ENCODE results near the gene ASCC3.

Gene ASCC3

GRCh38 chr6:100574836-100575235, 306.3 kb downstream of the ASCC3 start:
- H3K79me2 ChIP-seq (ENCODE audit: insufficient read depth, low read length) = no peaks in the 10 kb centered on the region
- TF ChIP-seq EZH2phosphoT487 (IDR thresholded peaks at IDR 0.05; ENCODE audit: borderline replicate concordance) (no peak), CTCF (conservative IDR thresholded peaks at IDR 0.05; ENCODE audit: low read length) (no peak)
- H3K4me2 ChIP-seq (ENCODE audit: low read depth, low read length, poor library complexity, severe bottlenecking) = no peak overlapping the region
- H3K4me1 ChIP-seq (ENCODE audit: insufficient read depth, low read length, poor library complexity, severe bottlenecking) = peaks cover 12% of the 10 kb centered on the region
- H3F3A ChIP-seq (ENCODE audit: low read depth) = no peaks in the 10 kb centered on the region
- H3K9me3 ChIP-seq (ENCODE audit: insufficient read depth, low read depth, low read length) = peaks cover 7% of the 10 kb centered on the region; the same call in 1 of the 2 replicates
- H2AFZ ChIP-seq (ENCODE audit: low read length) = no peak overlapping the region
- H3K9ac ChIP-seq (ENCODE audit: low read depth, low read length, poor library complexity, severe bottlenecking) = no peak overlapping the region
- no peaks in the 10 kb centered on the region for H3K36me3 ChIP-seq (ENCODE audit: insufficient read depth, low read length)
- H3K27me3 ChIP-seq (ENCODE audit: insufficient read depth, low read length, poor library complexity, severe bottlenecking) = no peaks in the 10 kb centered on the region
- H4K20me1 ChIP-seq (ENCODE audit: insufficient read depth, low read length, poor library complexity, severe bottlenecking) = no peaks in the 10 kb centered on the region
- no peaks in the 10 kb centered on the region for H3K9me2 ChIP-seq (replicated peaks; ENCODE audit: low read depth, low read length)
- no peak overlapping the region for H3K4me3 ChIP-seq (ENCODE audit: low read length, poor library complexity, severe bottlenecking)

GRCh38 chr6:100573166-100573565, 308.0 kb downstream of the ASCC3 start:
- no peaks in the 10 kb centered on the region for H4K20me1 ChIP-seq (ENCODE audit: insufficient read depth, low read length, poor library complexity, severe bottlenecking)
- no peak overlapping the region for H3K4me3 ChIP-seq (ENCODE audit: low read length, poor library complexity, severe bottlenecking)
- H3F3A ChIP-seq (ENCODE audit: low read depth) = 0 out of 2 replicates have a peak, but pooled peaks cover 2% of the 10 kb centered on the region
- H3K4me2 ChIP-seq (ENCODE audit: low read depth, low read length, poor library complexity, severe bottlenecking) = no peak overlapping the region
- peaks cover 7% of the 10 kb centered on the region; the same call in 1 of the 2 replicates for H3K9me3 ChIP-seq (ENCODE audit: insufficient read depth, low read depth, low read length)
- H2AFZ ChIP-seq (ENCODE audit: low read length) = no peak overlapping the region
- no peaks in the 10 kb centered on the region for H3K9me2 ChIP-seq (replicated peaks; ENCODE audit: low read depth, low read length)
- no peaks in the 10 kb centered on the region for H3K36me3 ChIP-seq (ENCODE audit: insufficient read depth, low read length)
- H3K4me1 ChIP-seq (ENCODE audit: insufficient read depth, low read length, poor library complexity, severe bottlenecking) = peaks cover 12% of the 10 kb centered on the region
- H3K27me3 ChIP-seq (ENCODE audit: insufficient read depth, low read length, poor library complexity, severe bottlenecking) = no peaks in the 10 kb centered on the region
- no peak overlapping the region for H3K9ac ChIP-seq (ENCODE audit: low read depth, low read length, poor library complexity, severe bottlenecking)
- H3K79me2 ChIP-seq (ENCODE audit: insufficient read depth, low read length) = no peaks in the 10 kb centered on the region
- TF ChIP-seq EZH2phosphoT487 (IDR thresholded peaks at IDR 0.05; ENCODE audit: borderline replicate concordance) (no peak), CTCF (conservative IDR thresholded peaks at IDR 0.05; ENCODE audit: low read length) (peak; percentile 65)

GRCh38 chr6:100568255-100568654, 312.9 kb downstream of the ASCC3 start:
- Histone ChIP-seq H3K9ac (ENCODE audit: low read depth, low read length, poor library complexity, severe bottlenecking) (no peak overlapping the region), H2AFZ (ENCODE audit: low read length) (no peak overlapping the region)
- no peak for TF ChIP-seq EZH2phosphoT487 (IDR thresholded peaks at IDR 0.05; ENCODE audit: borderline replicate concordance)
- no peak for TF ChIP-seq CTCF (conservative IDR thresholded peaks at IDR 0.05; ENCODE audit: low read length)

More at GRCh38 chr6:100568255-100568654, 312.9 kb downstream of the ASCC3 start:
- no peaks in the 10 kb centered on the region for H3K27me3 ChIP-seq (ENCODE audit: insufficient read depth, low read length, poor library complexity, severe bottlenecking)
- 0 out of 2 replicates have a peak, but pooled peaks cover 2% of the 10 kb centered on the region for H3F3A ChIP-seq (ENCODE audit: low read depth)
- no peak overlapping the region for H3K4me3 ChIP-seq (ENCODE audit: low read length, poor library complexity, severe bottlenecking)
- H3K9me3 ChIP-seq (ENCODE audit: insufficient read depth, low read depth, low read length) = peaks cover 7% of the 10 kb centered on the region; the same call in 1 of the 2 replicates
- no peaks in the 10 kb centered on the region for H3K9me2 ChIP-seq (replicated peaks; ENCODE audit: low read depth, low read length)
- no peaks in the 10 kb centered on the region for H4K20me1 ChIP-seq (ENCODE audit: insufficient read depth, low read length, poor library complexity, severe bottlenecking)
- H3K79me2 ChIP-seq (ENCODE audit: insufficient read depth, low read length) = no peaks in the 10 kb centered on the region
- H3K4me1 ChIP-seq (ENCODE audit: insufficient read depth, low read length, poor library complexity, severe bottlenecking) = no peaks in the 10 kb centered on the region
- no peaks in the 10 kb centered on the region for H3K36me3 ChIP-seq (ENCODE audit: insufficient read depth, low read length)
- H3K4me2 ChIP-seq (ENCODE audit: low read depth, low read length, poor library complexity, severe bottlenecking) = no peak overlapping the region

All from Loucy (cell line).